ENCODE results near the gene HEMK1.

Gene HEMK1

GRCh38 chr3:50542177-50543034 is 26.9 kb upstream of the HEMK1 start:
- DNase-seq (ENCODE audit: low read depth), result peak; percentile 19

GRCh38 chr3:50545781-50546180 is 23.5 kb upstream of the HEMK1 start:
- DNase-seq (ENCODE audit: low read depth), result no peak

GRCh38 chr3:50549226-50549625 is 20.1 kb upstream of the HEMK1 start:
- DNase-seq (ENCODE audit: low read depth), result no peak

- no peak for DNase-seq (ENCODE audit: low read depth)
Observed at GRCh38 chr3:50550079-50550736, 19.1 kb upstream of the HEMK1 start.

GRCh38 chr3:50551054-50551659 is 18.2 kb upstream of the HEMK1 start:
- no peak for DNase-seq (ENCODE audit: low read depth)

GRCh38 chr3:50551681-50552435 is 17.5 kb upstream of the HEMK1 start:
- DNase-seq (ENCODE audit: low read depth), result no peak

GRCh38 chr3:50552598-50552997 is 16.7 kb upstream of the HEMK1 start:
- no peak for DNase-seq (ENCODE audit: low read depth)

- no peak for DNase-seq (ENCODE audit: low read depth)
Observed at GRCh38 chr3:50554553-50554952, 14.8 kb upstream of the HEMK1 start.

GRCh38 chr3:50557106-50557505 is 12.2 kb upstream of the HEMK1 start:
- DNase-seq (ENCODE audit: low read depth), result no peak

GRCh38 chr3:50557915-50558314 is 11.4 kb upstream of the HEMK1 start:
- no peak for DNase-seq (ENCODE audit: low read depth)

GRCh38 chr3:50559702-50560101 is 9.6 kb upstream of the HEMK1 start:
- DNase-seq (ENCODE audit: low read depth), result no peak

- no peak for DNase-seq (ENCODE audit: low read depth)
Observed at GRCh38 chr3:50562861-50563260, 6.5 kb upstream of the HEMK1 start.

- no peak for DNase-seq (ENCODE audit: low read depth)
Observed at GRCh38 chr3:50563867-50564266, 5.5 kb upstream of the HEMK1 start.

- no peak for DNase-seq (ENCODE audit: low read depth)
Observed at GRCh38 chr3:50564321-50564720, 5.0 kb upstream of the HEMK1 start.

GRCh38 chr3:50567011-50567385 is 2.3 kb upstream of the HEMK1 start:
- no peak for DNase-seq (ENCODE audit: low read depth)

GRCh38 chr3:50567386-50568167 is 1.7 kb upstream of the HEMK1 start, which contains the start of gene C3orf18:
Gene C3orf18, minus strand, starts transcription at chr3:50567747. Its CDS starts 2,048 bp downstream, at chr3:50565699.
- DNase-seq (ENCODE audit: low read depth), result peak; percentile 89

GRCh38 chr3:50570508-50571279 is 1.4 kb downstream of the HEMK1 start:
- no peak for DNase-seq (ENCODE audit: low read depth)

- DNase-seq (ENCODE audit: low read depth), result no peak
Observed at GRCh38 chr3:50571486-50571885, 2.2 kb downstream of the HEMK1 start.

- DNase-seq (ENCODE audit: low read depth), result peak; percentile 64
Observed at GRCh38 chr3:50572158-50572557, 2.8 kb downstream of the HEMK1 start.

GRCh38 chr3:50572801-50573371 is 3.6 kb downstream of the HEMK1 start:
- no peak for DNase-seq (ENCODE audit: low read depth)

All from stimulated activated CD8-positive, alpha-beta memory T cell treated with anti-CD3 and anti-CD28 coated beads, Interleukin-12 subunit alpha, Interleukin-12 subunit beta, amount 100 ng/mL, for 4 hours (primary cell).